ENCODE results near the gene COP1.
"Not testable (repeated sequence)": the region's sequence is repeated elsewhere in the genome, so short reads cannot be mapped to it uniquely, and the experiment has no call there.

Gene COP1

DNA sequence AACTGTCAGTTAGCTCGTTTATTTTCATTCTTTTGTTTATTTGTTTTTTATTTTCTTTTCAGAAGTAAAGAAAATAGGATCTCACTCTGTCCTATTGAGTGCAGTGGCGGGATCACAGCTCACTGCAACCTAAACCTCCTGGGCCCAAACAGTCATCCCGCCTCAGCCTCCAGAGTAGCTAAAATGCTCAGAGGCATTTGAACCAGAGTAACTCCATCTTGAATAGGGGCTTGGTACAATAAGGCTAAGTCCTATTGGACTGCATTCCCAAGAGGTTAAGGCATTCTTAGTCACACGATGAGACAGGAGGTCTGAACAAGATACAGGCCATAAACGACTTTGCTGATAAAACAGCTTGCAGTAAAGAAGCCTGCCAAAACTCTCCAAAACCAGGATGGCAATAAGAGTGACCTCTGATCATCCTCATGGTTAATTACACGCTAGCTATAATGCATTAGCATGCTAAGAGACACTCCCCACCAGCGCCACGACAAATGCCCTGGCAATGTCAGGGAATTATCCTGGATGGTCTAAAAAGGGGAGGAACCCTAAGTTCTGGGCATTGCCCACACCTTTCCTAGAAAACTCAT, 13.1 kb upstream of the COP1 start:
- Histone ChIP-seq H3K27ac (ENCODE audit: insufficient read depth, low read length, poor library complexity, severe bottlenecking) (no peak overlapping the region), H3K27me3 (replicated peaks; ENCODE audit: control insufficient read depth, insufficient read depth, low read length, poor library complexity, severe bottlenecking) (no peaks in the 10 kb centered on the region), H3K4me1 (ENCODE audit: control insufficient read depth, insufficient read depth, low read length, poor library complexity, severe bottlenecking) (no peaks in the 10 kb centered on the region), H3K36me3 (ENCODE audit: control insufficient read depth, insufficient read depth, low read length) (no peaks in the 10 kb centered on the region), H3K4me3 (ENCODE audit: insufficient read depth, low read depth, low read length, poor library complexity, severe bottlenecking) (no peak overlapping the region), H3K9me3 (ENCODE audit: control insufficient read depth, low read length) (no peaks in the 10 kb centered on the region)
- DNase-seq, result no peak

DNA sequence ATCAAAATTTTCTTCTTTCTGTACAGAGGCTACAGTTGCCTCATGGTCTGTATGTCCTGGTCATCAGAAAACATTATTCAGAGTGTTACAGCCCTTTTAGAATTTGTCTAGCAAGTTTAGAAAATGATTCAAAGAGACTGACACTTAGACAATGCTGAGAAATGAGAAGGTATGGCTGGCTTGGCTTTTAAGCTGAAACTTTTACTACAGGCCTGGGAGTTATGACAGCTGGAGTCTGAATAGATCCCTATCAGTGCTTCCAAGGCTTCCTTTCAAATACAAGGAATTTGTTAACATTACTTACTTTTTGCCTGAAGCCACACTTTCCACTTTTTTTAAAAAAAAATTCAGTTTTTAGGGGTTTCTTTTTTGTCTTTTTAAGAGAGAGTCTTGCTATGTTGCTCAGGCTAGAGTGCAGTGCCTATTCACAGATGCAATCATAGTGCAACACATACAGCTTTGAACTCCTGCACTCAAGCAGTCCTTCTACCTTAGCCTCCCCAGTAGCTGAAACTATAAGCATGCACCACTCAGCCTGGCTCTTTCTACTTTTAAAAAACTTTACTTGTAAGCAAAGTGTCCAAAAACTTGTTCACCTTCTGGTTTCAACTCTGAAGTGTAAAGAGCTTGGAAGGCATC, 10.5 kb upstream of the COP1 start:
- H3K27ac ChIP-seq (ENCODE audit: insufficient read depth, low read length, poor library complexity, severe bottlenecking), result no peak overlapping the region
- no peak overlapping the region for H3K4me3 ChIP-seq (ENCODE audit: insufficient read depth, low read depth, low read length, poor library complexity, severe bottlenecking)
- DNase-seq, result no peak
- no peaks in the 10 kb centered on the region for H3K4me1 ChIP-seq (ENCODE audit: control insufficient read depth, insufficient read depth, low read length, poor library complexity, severe bottlenecking)
- H3K36me3 ChIP-seq (ENCODE audit: control insufficient read depth, insufficient read depth, low read length), result no peaks in the 10 kb centered on the region
- no peaks in the 10 kb centered on the region for H3K9me3 ChIP-seq (ENCODE audit: control insufficient read depth, low read length)
- H3K27me3 ChIP-seq (replicated peaks; ENCODE audit: control insufficient read depth, insufficient read depth, low read length, poor library complexity, severe bottlenecking), result no peaks in the 10 kb centered on the region

- no peaks in the 10 kb centered on the region for H3K9me3 ChIP-seq (ENCODE audit: control insufficient read depth, low read length)
- H3K4me3 ChIP-seq (ENCODE audit: insufficient read depth, low read depth, low read length, poor library complexity, severe bottlenecking), result no peak overlapping the region
- H3K36me3 ChIP-seq (ENCODE audit: control insufficient read depth, insufficient read depth, low read length), result no peaks in the 10 kb centered on the region
- H3K27ac ChIP-seq (ENCODE audit: insufficient read depth, low read length, poor library complexity, severe bottlenecking), result no peak overlapping the region
- DNase-seq, result no peak
- no peaks in the 10 kb centered on the region for H3K27me3 ChIP-seq (replicated peaks; ENCODE audit: control insufficient read depth, insufficient read depth, low read length, poor library complexity, severe bottlenecking)
- no peaks in the 10 kb centered on the region for H3K4me1 ChIP-seq (ENCODE audit: control insufficient read depth, insufficient read depth, low read length, poor library complexity, severe bottlenecking)
These were observed 8.9 kb upstream of the COP1 start for GRCh38 chr1:176216031-176216430.

GRCh38 chr1:176211396-176212165, 4.5 kb upstream of the COP1 start:
- no peaks in the 10 kb centered on the region for H3K9me3 ChIP-seq (ENCODE audit: control insufficient read depth, low read length)
- H3K27ac ChIP-seq (ENCODE audit: insufficient read depth, low read length, poor library complexity, severe bottlenecking), result no peak overlapping the region
- no peaks in the 10 kb centered on the region for H3K27me3 ChIP-seq (replicated peaks; ENCODE audit: control insufficient read depth, insufficient read depth, low read length, poor library complexity, severe bottlenecking)
- peaks cover 4% of the 10 kb centered on the region for H3K4me1 ChIP-seq (ENCODE audit: control insufficient read depth, insufficient read depth, low read length, poor library complexity, severe bottlenecking)
- DNase-seq, result no peak
- H3K4me3 ChIP-seq (ENCODE audit: insufficient read depth, low read depth, low read length, poor library complexity, severe bottlenecking), result no peak overlapping the region
- H3K36me3 ChIP-seq (ENCODE audit: control insufficient read depth, insufficient read depth, low read length), result no peaks in the 10 kb centered on the region

DNA sequence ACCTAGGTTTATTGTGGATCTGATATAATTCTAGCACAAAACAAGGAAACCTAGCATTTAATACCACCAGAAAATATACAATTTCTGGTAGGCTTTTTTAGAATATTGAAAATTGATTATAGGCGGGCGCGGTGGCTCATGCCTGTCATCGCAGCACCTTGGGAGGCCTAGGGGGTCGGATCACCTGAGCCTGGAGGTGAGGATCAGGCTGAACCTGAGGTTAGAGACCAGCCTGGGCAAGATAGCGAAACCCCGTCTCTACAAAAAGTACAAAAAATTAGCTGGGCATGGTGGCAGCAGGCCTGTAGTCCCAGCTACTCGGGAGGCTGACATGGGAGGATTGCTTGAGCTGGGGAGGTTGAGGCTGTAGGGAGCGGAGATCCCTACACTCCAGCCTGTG, 948 bp upstream of the COP1 start:
- no peaks in the 10 kb centered on the region for H3K36me3 ChIP-seq (ENCODE audit: control insufficient read depth, insufficient read depth, low read length)
- no peaks in the 10 kb centered on the region for H3K27me3 ChIP-seq (replicated peaks; ENCODE audit: control insufficient read depth, insufficient read depth, low read length, poor library complexity, severe bottlenecking)
- peak overlapping the region; percentile 98 for H3K4me3 ChIP-seq (ENCODE audit: insufficient read depth, low read depth, low read length, poor library complexity, severe bottlenecking)
- H3K27ac ChIP-seq (ENCODE audit: insufficient read depth, low read length, poor library complexity, severe bottlenecking), result peak overlapping the region; percentile 90
- no peak for DNase-seq
- H3K4me1 ChIP-seq (ENCODE audit: control insufficient read depth, insufficient read depth, low read length, poor library complexity, severe bottlenecking), result peaks cover 15% of the 10 kb centered on the region
- no peaks in the 10 kb centered on the region for H3K9me3 ChIP-seq (ENCODE audit: control insufficient read depth, low read length)

- Histone ChIP-seq H3K27ac (ENCODE audit: insufficient read depth, low read length, poor library complexity, severe bottlenecking) (peak overlapping the region; percentile 90), H3K4me3 (ENCODE audit: insufficient read depth, low read depth, low read length, poor library complexity, severe bottlenecking) (peak overlapping the region; percentile 98), H3K36me3 (ENCODE audit: control insufficient read depth, insufficient read depth, low read length) (no peaks in the 10 kb centered on the region), H3K27me3 (replicated peaks; ENCODE audit: control insufficient read depth, insufficient read depth, low read length, poor library complexity, severe bottlenecking) (no peaks in the 10 kb centered on the region), H3K9me3 (ENCODE audit: control insufficient read depth, low read length) (no peaks in the 10 kb centered on the region), H3K4me1 (ENCODE audit: control insufficient read depth, insufficient read depth, low read length, poor library complexity, severe bottlenecking) (peaks cover 15% of the 10 kb centered on the region)
- no peak for DNase-seq
These were observed 803 bp downstream of the COP1 start for GRCh38 chr1:176206006-176206960.

- no peak for DNase-seq
- Histone ChIP-seq H3K9me3 (ENCODE audit: control insufficient read depth, low read length) (no peaks in the 10 kb centered on the region), H3K27ac (ENCODE audit: insufficient read depth, low read length, poor library complexity, severe bottlenecking) (no peak overlapping the region), H3K27me3 (replicated peaks; ENCODE audit: control insufficient read depth, insufficient read depth, low read length, poor library complexity, severe bottlenecking) (no peaks in the 10 kb centered on the region), H3K4me3 (ENCODE audit: insufficient read depth, low read depth, low read length, poor library complexity, severe bottlenecking) (peak overlapping the region; percentile 98), H3K4me1 (ENCODE audit: control insufficient read depth, insufficient read depth, low read length, poor library complexity, severe bottlenecking) (peaks cover 15% of the 10 kb centered on the region), H3K36me3 (ENCODE audit: control insufficient read depth, insufficient read depth, low read length) (no peaks in the 10 kb centered on the region)
These were observed 1.7 kb downstream of the COP1 start for GRCh38 chr1:176205332-176205914.

- H3K4me3 ChIP-seq (ENCODE audit: insufficient read depth, low read depth, low read length, poor library complexity, severe bottlenecking); H3K27me3 ChIP-seq (replicated peaks; ENCODE audit: control insufficient read depth, insufficient read depth, low read length, poor library complexity, severe bottlenecking); DNase-seq; H3K36me3 ChIP-seq (ENCODE audit: control insufficient read depth, insufficient read depth, low read length); H3K9me3 ChIP-seq (ENCODE audit: control insufficient read depth, low read length); H3K27ac ChIP-seq (ENCODE audit: insufficient read depth, low read length, poor library complexity, severe bottlenecking): not testable (repeated sequence)
- peaks cover 18% of the 10 kb centered on the region for H3K4me1 ChIP-seq (ENCODE audit: control insufficient read depth, insufficient read depth, low read length, poor library complexity, severe bottlenecking)
These were observed 2.4 kb downstream of the COP1 start for GRCh38 chr1:176204655-176205054.

DNA sequence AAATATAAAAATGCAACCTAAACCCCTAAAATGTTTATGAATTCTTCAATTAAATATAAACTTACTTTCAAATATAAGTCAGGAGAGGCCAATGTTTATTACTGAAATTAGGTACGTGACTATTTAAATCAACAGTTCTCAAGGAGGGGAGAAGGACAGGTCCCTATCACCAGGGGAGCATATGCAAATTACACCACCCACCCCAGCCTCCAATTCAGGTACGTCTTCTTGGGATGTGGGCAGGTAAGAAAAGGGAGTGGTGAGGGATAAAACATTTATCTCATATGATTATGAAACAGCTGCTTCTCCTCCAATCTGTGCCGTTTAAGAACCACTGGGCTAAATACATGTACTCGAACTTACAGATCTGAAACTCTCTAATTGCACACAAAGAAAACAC, 3.4 kb downstream of the COP1 start:
- no peak overlapping the region for H3K4me3 ChIP-seq (ENCODE audit: insufficient read depth, low read depth, low read length, poor library complexity, severe bottlenecking)
- H3K4me1 ChIP-seq (ENCODE audit: control insufficient read depth, insufficient read depth, low read length, poor library complexity, severe bottlenecking), result peaks cover 21% of the 10 kb centered on the region
- no peaks in the 10 kb centered on the region for H3K36me3 ChIP-seq (ENCODE audit: control insufficient read depth, insufficient read depth, low read length)

More for the DNA sequence above, 3.4 kb downstream of the COP1 start:
- DNase-seq, result no peak
- no peak overlapping the region for H3K27ac ChIP-seq (ENCODE audit: insufficient read depth, low read length, poor library complexity, severe bottlenecking)
- no peaks in the 10 kb centered on the region for H3K27me3 ChIP-seq (replicated peaks; ENCODE audit: control insufficient read depth, insufficient read depth, low read length, poor library complexity, severe bottlenecking)
- H3K9me3 ChIP-seq (ENCODE audit: control insufficient read depth, low read length), result no peaks in the 10 kb centered on the region

Data from effector memory CD4-positive, alpha-beta T cell (primary cell).